ENCODE data around the gene BCL2L2.

GRCh38 chr14:23358042-23358441 is 51.4 kb downstream of the BCL2L2 start:
- TF ChIP-seq, protein P1, sequence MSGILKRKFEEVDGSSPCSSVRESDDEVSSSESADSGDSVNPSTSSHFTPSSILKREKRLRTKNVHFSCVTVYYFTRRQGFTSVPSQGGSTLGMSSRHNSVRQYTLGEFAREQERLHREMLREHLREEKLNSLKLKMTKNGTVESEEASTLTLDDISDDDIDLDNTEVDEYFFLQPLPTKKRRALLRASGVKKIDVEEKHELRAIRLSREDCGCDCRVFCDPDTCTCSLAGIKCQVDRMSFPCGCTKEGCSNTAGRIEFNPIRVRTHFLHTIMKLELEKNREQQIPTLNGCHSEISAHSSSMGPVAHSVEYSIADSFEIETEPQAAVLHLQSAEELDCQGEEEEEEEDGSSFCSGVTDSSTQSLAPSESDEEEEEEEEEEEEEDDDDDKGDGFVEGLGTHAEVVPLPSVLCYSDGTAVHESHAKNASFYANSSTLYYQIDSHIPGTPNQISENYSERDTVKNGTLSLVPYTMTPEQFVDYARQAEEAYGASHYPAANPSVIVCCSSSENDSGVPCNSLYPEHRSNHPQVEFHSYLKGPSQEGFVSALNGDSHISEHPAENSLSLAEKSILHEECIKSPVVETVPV (CRISPR knock-in tag; IDR thresholded peaks at IDR 0.05), result no peak
- TF ChIP-seq TCF4 (CRISPR knock-in tag; IDR thresholded peaks at IDR 0.05; ENCODE audit: borderline replicate concordance) (no peak), CSDC2 (CRISPR knock-in tag; IDR thresholded peaks at IDR 0.05) (no peak), PATZ1 (CRISPR knock-in tag; IDR thresholded peaks at IDR 0.05; ENCODE audit: borderline replicate concordance) (no peak)
- TF ChIP-seq, protein P2, sequence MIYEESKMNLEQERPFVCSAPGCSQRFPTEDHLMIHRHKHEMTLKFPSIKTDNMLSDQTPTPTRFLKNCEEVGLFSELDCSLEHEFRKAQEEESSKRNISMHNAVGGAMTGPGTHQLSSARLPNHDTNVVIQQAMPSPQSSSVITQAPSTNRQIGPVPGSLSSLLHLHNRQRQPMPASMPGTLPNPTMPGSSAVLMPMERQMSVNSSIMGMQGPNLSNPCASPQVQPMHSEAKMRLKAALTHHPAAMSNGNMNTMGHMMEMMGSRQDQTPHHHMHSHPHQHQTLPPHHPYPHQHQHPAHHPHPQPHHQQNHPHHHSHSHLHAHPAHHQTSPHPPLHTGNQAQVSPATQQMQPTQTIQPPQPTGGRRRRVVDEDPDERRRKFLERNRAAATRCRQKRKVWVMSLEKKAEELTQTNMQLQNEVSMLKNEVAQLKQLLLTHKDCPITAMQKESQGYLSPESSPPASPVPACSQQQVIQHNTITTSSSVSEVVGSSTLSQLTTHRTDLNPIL (CRISPR knock-in tag; IDR thresholded peaks at IDR 0.05; ENCODE audit: low read depth), result no peak
